Measurements from ENCODE around the gene MAPK9. TPM values are rescaled to one million over a fixed set of nuclear protein-coding genes. Genes with fewer than 3 reads are reported as not detected.

MAPK9 gene
- total and polyA plus RNA-seq, 9 of the 15 experiments (the other 6 are each of a cell fraction or from before 2014, with no cell fraction given), result 4.8 to 58.0 (median 29.9) TPM

GRCh38 chr5:180326989-180327565 is 35.2 kb upstream of the MAPK9 start:
- CTCF ChIA-PET (ENCODE audit: low intra/inter-chr PET ratio), result no interaction called here
- TF ChIP-seq HDAC1 (IDR thresholded peaks at IDR 0.05), result no peak
- TF ChIP-seq HES1 (IDR thresholded peaks at IDR 0.05; ENCODE audit: low read depth), result no peak
- no peak for TF ChIP-seq CHD2 (IDR thresholded peaks at IDR 0.05; ENCODE audit: low read depth, low read length)
- TF ChIP-seq POLR2A (conservative IDR thresholded peaks at IDR 0.05), result no peak
- TF ChIP-seq ZFX (CRISPR knock-in tag; IDR thresholded peaks at IDR 0.05), result no peak
- TF ChIP-seq PPARD (CRISPR knock-in tag; IDR thresholded peaks at IDR 0.05), result no peak
- no peak for TF ChIP-seq ZNF436 (CRISPR knock-in tag; IDR thresholded peaks at IDR 0.05)
- no peak for TF ChIP-seq ZNF212 (CRISPR knock-in tag; IDR thresholded peaks at IDR 0.05)
- no peak for TF ChIP-seq POLR2G (IDR thresholded peaks at IDR 0.05; ENCODE audit: low read depth, low read length)
- TF ChIP-seq E2F1 (CRISPR knock-in tag; IDR thresholded peaks at IDR 0.05), result no peak
- no peak for TF ChIP-seq FOXP1 (CRISPR knock-in tag; IDR thresholded peaks at IDR 0.05)
- TF ChIP-seq SRSF7 (optimal IDR thresholded peaks at IDR 0.05; ENCODE audit: low read depth, low read length), result no peak

More at GRCh38 chr5:180326989-180327565, 35.2 kb upstream of the MAPK9 start:
- in situ Hi-C loops (cut with MboI), result no loop called here
- Histone ChIP-seq H3K4me2 (ENCODE audit: insufficient read depth, low read length) (no peak overlapping the region), H3K4me1 (replicated peaks in 1 of 2; ENCODE audit: control insufficient read depth in 2 of 2, insufficient read depth in 2 of 2, low read length in 2 of 2) (peaks cover 5 to 12% of the 10 kb centered on the region in 2 experiments; a peak in 4 of 5 replicates), H3K27me3 (ENCODE audit: control insufficient read depth in 2 of 2, insufficient read depth in 2 of 2, low read length in 2 of 2) (peaks cover 35 to 57% of the 10 kb centered on the region in 2 experiments), H3K9ac (ENCODE audit: insufficient read depth in 1 of 2, low read depth in 2 of 2, low read length in 2 of 2) (no peak overlapping the region), H3K4me3 (no peak overlapping the region), H3K9me1 (ENCODE audit: control insufficient read depth, insufficient read depth, low read length) (peaks cover 2% of the 10 kb centered on the region), H3K79me2 (ENCODE audit: control insufficient read depth, insufficient read depth, low read length) (no peaks in the 10 kb centered on the region), H3K9me3 (replicated peaks; ENCODE audit: control insufficient read depth, insufficient read depth, low read depth, low read length) (no peaks in the 10 kb centered on the region), H3K36me3 (ENCODE audit: control insufficient read depth, insufficient read depth, low read length) (no peaks in the 10 kb centered on the region), H2AFZ (ENCODE audit: low read depth, low read length) (no peak overlapping the region), H3K27ac (ENCODE audit: extremely low read depth, low read depth, low read length) (no peak overlapping the region), H4K20me1 (replicated peaks; ENCODE audit: control insufficient read depth, insufficient read depth, low read length) (peaks cover 6% of the 10 kb centered on the region; the same call in 1 of the 2 replicates)
- intact Hi-C loops (cut with micrococcal nuclease), result no loop called here
- no TSS peak for BruUV-seq (replicated peaks)
- ATAC-seq (no peak), FAIRE-seq (no peak), DNase-seq (ENCODE audit: extremely low read depth in 1 of 4, low spot score in 3 of 4) (no peak)
- POLR2A ChIA-PET, result interaction anchor here (0.6 kb wide), 1 partner anchor 70 kb away, joined by 3 read pairs; no protein-coding TSS in a partner anchor
- WGBS (ENCODE audit: insufficient coverage, low coverage, missing lambda C conversion rate), result 0% methylated on average over 10 of the region's 10 CpGs

Measured in K562 (cell line).